CD4-positive, alpha-beta T cell (primary cell): ENCODE results near the gene STK24. TPM values are rescaled to one million over a fixed set of nuclear protein-coding genes. Genes with fewer than 3 reads are reported as not detected.

Source experiments
- ATAC-seq: fragments of 200-7000 bp; cut with Tn5 transposase; one replicate; pipeline ENCODE4 v1.10.0; 2022; ENCODE audit warnings: mild to moderate bottlenecking; ENCODE audit not compliant: poor library complexity
- CTCF ChIA-PET: fragments of 350-600 bp; sonication (Branson Sonifier 250); formaldehyde crosslinking; loops from one replicate; lab custom pipeline; 2021; ENCODE audit warnings: antibody characterized with exemption, inconsistent platforms; lab: Charles Lee
- POLR2A ChIA-PET: fragments of 350-600 bp; sonication (Branson Sonifier 250); formaldehyde crosslinking; loops from one replicate; lab custom pipeline; 2021; ENCODE audit warnings: antibody characterized with exemption, inconsistent platforms; lab: Charles Lee
- DNase-seq, 14 experiments: peaks; one replicate each; pipeline ENCODE4 v3.0.0-alpha.2; 2013 to 2020; ENCODE audit warnings: mixed read lengths in 2 of 14
- H3K27ac ChIP-seq, 2 donors: one replicate each; pipeline versions ENCODE4 v1.5.1 to v1.7.0; 2013; ENCODE audit warnings: low read length in 2 of 2, low read depth in 1 of 2, mild to moderate bottlenecking in 1 of 2
- H3K27me3 ChIP-seq, 2 experiments: 1 replicate in 1 of 2; 2 replicates in 1 of 2; pipeline versions ENCODE4 v1.6.1 to v1.7.0; 2013; ENCODE audit warnings: low read length in 2 of 2, control low read depth in 1 of 2, mild to moderate bottlenecking in 1 of 2, moderate library complexity in 1 of 2; ENCODE audit not compliant: insufficient read depth in 2 of 2, control insufficient read depth in 1 of 2
- H3K36me3 ChIP-seq: one replicate; pipeline ENCODE4 v1.6.1; 2013; ENCODE audit warnings: low read length, control low read depth; ENCODE audit not compliant: insufficient read depth
- H3K4me1 ChIP-seq: one replicate; pipeline ENCODE4 v1.6.1; 2013; ENCODE audit warnings: low read length, control low read depth; ENCODE audit not compliant: insufficient read depth
- H3K4me3 ChIP-seq: one replicate; pipeline ENCODE4 v1.5.1; 2013; ENCODE audit warnings: mild to moderate bottlenecking, low read length, moderate library complexity
- H3K9me3 ChIP-seq, 2 experiments: 1 replicate in 1 of 2; 2 replicates in 1 of 2; pipeline versions ENCODE4 v1.6.1 to v1.7.0; 2013; ENCODE audit warnings: low read length in 2 of 2, mild to moderate bottlenecking in 2 of 2, control low read depth in 1 of 2, moderate library complexity in 1 of 2; ENCODE audit not compliant: control insufficient read depth in 1 of 2, insufficient read depth in 1 of 2
- H3K27ac Mint-ChIP-seq: one replicate; pipeline ENCODE4 v1.8.0; 2020; ENCODE audit warnings: mixed read lengths
- H3K27me3 Mint-ChIP-seq: one replicate; pipeline ENCODE4 v1.8.0; 2021; ENCODE audit warnings: mixed read lengths
- H3K36me3 Mint-ChIP-seq: one replicate; pipeline ENCODE4 v1.8.0; 2021; ENCODE audit warnings: low read depth, mixed read lengths
- H3K4me1 Mint-ChIP-seq: one replicate; pipeline ENCODE4 v1.8.0; 2021; ENCODE audit warnings: low read depth, mixed read lengths
- H3K4me3 Mint-ChIP-seq: one replicate; pipeline ENCODE4 v1.8.0; 2020; ENCODE audit warnings: mild to moderate bottlenecking, mixed read lengths
- H3K9me3 Mint-ChIP-seq: one replicate; pipeline ENCODE4 v1.8.0; 2020; ENCODE audit warnings: mixed read lengths
- CTCF ChIP-seq: fragments of 200-600 bp; IDR thresholded peaks from one replicate; pipeline ENCODE4 v1.8.0; 2022; ENCODE audit warnings: antibody characterized with exemption, mild to moderate bottlenecking
- intact Hi-C, 2 experiments: fragments of 100-400 bp; cut with DNase I in 1 of 2; cut with micrococcal nuclease in 1 of 2; formaldehyde crosslinking; loops; one replicate each; pipeline versions ENCODE4 v1.15.1 to v1.9.0; 2023 to 2025; cut with DNase I, micrococcal nuclease
- total RNA-seq, 174 experiments: library from RNA in 2 of 174; stranded (reverse) in 2 of 174; gene quantifications; one replicate each; pipeline ENCODE4 v1.2.3 and lab custom pipeline; 2021 to 2026

The STK24 gene
- total RNA-seq, 2 experiments from 2014 or later, result 82.3 to 85.2 TPM

DNA sequence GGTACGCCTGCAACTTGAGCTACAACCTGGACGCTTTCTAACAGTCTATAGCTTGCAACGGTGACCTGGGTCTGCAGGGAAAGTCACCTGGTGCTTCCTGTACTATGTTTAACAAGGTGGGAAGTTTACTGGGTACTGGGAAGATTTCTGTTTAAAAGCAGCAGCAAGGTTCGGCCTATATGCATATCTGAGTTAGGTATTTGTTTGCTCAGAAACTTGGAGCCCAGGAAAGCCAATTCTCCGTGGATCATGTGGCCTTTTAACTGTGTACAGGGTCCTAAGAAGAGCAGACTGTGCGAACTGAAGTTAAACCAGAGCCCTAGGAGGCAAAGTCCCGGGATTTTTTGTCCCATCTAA lies 103.1 kb downstream of the STK24 start:
- Mint-ChIP-seq H3K9me3 (no peaks in the 10 kb centered on the region), H3K27me3 (no peaks in the 10 kb centered on the region), H3K4me3 (no peak overlapping the region), H3K4me1 (peaks cover 56% of the 10 kb centered on the region), H3K36me3 (peaks cover 78% of the 10 kb centered on the region), H3K27ac (peak overlapping the region; percentile 85)
- peaks cover 52% of the 10 kb centered on the region for H3K4me1 ChIP-seq
- CTCF ChIA-PET, result no interaction called here
- H3K36me3 ChIP-seq, result peaks cover 61% of the 10 kb centered on the region
- ATAC-seq (no peak), DNase-seq (no peak)
- H3K4me3 ChIP-seq, result no peak overlapping the region
- intact Hi-C loops, result loop anchor here in 1 of 2 experiments (2.0 kb wide), 1 partner anchor 13 kb away; no protein-coding TSS in a partner anchor
- POLR2A ChIA-PET, result no interaction called here
- H3K27ac ChIP-seq, result no peak overlapping the region
- H3K27me3 ChIP-seq, result no peaks in the 10 kb centered on the region
- no peak for TF ChIP-seq CTCF
- H3K9me3 ChIP-seq, result peaks cover 0 to 4% of the 10 kb centered on the region in 2 experiments

DNA sequence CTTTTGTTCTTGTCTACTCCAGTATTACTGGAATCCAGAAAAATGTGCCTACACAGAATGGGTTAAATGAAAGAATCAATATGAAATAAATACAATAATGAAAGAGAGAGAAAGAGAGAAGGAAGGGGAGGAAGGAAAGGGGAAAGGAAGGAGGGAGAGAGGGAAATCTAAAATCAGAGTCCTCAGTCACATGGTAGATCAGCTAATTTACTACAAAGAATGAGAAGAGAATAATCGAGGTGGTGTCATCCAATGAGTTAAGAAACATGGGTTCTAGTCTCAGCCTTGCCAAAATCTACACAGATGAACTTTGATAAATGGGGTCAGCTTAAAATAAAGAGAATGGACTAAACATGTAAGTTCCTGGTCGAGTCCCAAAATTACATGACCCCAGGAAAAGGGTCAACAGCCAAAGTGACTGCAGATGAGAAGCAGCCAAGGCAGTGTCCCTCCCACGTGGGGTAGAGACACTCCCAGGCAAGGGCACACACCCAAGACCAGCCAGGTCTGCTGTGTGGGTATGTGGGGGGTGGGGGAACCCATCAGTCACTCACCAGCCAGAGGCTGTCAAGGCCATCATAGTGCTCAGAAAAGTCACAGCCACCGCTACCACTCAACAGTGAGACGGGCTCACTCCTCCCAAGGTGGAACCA lies 103.6 kb downstream of the STK24 start:
- H3K27me3 ChIP-seq, result no peaks in the 10 kb centered on the region

DNA sequence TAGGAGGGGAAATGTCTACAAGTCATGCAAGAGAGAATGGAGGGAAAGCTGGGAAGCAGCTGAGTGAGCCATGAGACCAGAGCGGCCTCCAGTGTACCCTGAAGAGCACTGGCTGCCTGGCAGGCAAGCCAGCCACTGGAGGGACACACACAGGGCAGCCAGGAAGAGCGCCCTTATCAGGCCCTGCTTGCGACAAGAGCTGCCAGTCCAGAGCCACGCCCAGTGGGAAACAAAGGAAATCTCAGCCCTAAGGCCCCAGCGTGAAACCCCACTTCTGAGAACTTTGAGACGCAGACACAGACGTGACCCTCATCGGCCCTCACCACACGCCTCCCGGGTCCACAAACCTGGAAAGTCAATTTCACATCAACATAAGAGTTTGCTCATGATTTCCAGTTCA lies 105.0 kb downstream of the STK24 start:
- H3K4me1 Mint-ChIP-seq, result peaks cover 47% of the 10 kb centered on the region
- H3K4me3 Mint-ChIP-seq, result no peak overlapping the region
- ChIA-PET CTCF (no interaction called here), POLR2A (interaction anchor here (0.5 kb wide), 1 partner anchor 61 kb away, joined by 3 read pairs; no protein-coding TSS in a partner anchor)
- no peaks in the 10 kb centered on the region for H3K9me3 Mint-ChIP-seq
- Histone ChIP-seq H3K27ac (no peak overlapping the region), H3K4me1 (peaks cover 37% of the 10 kb centered on the region), H3K36me3 (peaks cover 79% of the 10 kb centered on the region), H3K4me3 (no peak overlapping the region), H3K9me3 (peaks cover 0 to 4% of the 10 kb centered on the region in 2 experiments), H3K27me3 (no peaks in the 10 kb centered on the region)
- ATAC-seq, result no peak
- peaks cover 87% of the 10 kb centered on the region for H3K36me3 Mint-ChIP-seq
- H3K27ac Mint-ChIP-seq, result peak overlapping the region; percentile 85
- H3K27me3 Mint-ChIP-seq, result no peaks in the 10 kb centered on the region
- intact Hi-C loops, result no loop called here
- TF ChIP-seq CTCF, result no peak
- no peak for DNase-seq

More for the DNA sequence above, 103.6 kb downstream of the STK24 start:
- no peak overlapping the region for H3K27ac ChIP-seq
- H3K36me3 ChIP-seq, result peaks cover 66% of the 10 kb centered on the region
- no peak for TF ChIP-seq CTCF
- intact Hi-C loops, result no loop called here
- H3K9me3 ChIP-seq, result peaks cover 0 to 4% of the 10 kb centered on the region in 2 experiments
- Mint-ChIP-seq H3K9me3 (no peaks in the 10 kb centered on the region), H3K27ac (peak overlapping the region; percentile 85), H3K4me3 (no peak overlapping the region), H3K36me3 (peaks cover 83% of the 10 kb centered on the region), H3K4me1 (peaks cover 52% of the 10 kb centered on the region), H3K27me3 (no peaks in the 10 kb centered on the region)
- POLR2A ChIA-PET, result no interaction called here
- H3K4me3 ChIP-seq, result no peak overlapping the region
- CTCF ChIA-PET, result no interaction called here
- ATAC-seq (no peak), DNase-seq (no peak)
- peaks cover 47% of the 10 kb centered on the region for H3K4me1 ChIP-seq
